GM13976 (cell line): Measurements from ENCODE around the gene MTA2.
"Not testable (repeated sequence)": the region's sequence is repeated elsewhere in the genome, so short reads cannot be mapped to it uniquely, and the experiment has no call there.

ENCODE experiments used
- DNase-seq: peaks from one replicate; pipeline ENCODE4 v3.0.0; 2012; ENCODE audit warnings: low spot score
- in situ Hi-C: fragments of 300-500 bp; cut with MboI; formaldehyde crosslinking; loops from one replicate; pipeline ENCODE4 v1.12.0; 2022; ENCODE audit warnings: low sequenced_read_pairs, mixed read lengths, inconsistent platforms; ENCODE audit not compliant: unreplicated experiment
- TF ChIP-seq, protein P1 (sequence below): IDR thresholded peaks from 2 replicates; pipeline ENCODE4 v1.5.1; 2012; ENCODE audit warnings: borderline replicate concordance, mild to moderate bottlenecking; ENCODE audit not compliant: insufficient read depth; ENCODE audit errors: extremely low read depth, missing control alignments, control extremely low read depth

The MTA2 gene

DNA sequence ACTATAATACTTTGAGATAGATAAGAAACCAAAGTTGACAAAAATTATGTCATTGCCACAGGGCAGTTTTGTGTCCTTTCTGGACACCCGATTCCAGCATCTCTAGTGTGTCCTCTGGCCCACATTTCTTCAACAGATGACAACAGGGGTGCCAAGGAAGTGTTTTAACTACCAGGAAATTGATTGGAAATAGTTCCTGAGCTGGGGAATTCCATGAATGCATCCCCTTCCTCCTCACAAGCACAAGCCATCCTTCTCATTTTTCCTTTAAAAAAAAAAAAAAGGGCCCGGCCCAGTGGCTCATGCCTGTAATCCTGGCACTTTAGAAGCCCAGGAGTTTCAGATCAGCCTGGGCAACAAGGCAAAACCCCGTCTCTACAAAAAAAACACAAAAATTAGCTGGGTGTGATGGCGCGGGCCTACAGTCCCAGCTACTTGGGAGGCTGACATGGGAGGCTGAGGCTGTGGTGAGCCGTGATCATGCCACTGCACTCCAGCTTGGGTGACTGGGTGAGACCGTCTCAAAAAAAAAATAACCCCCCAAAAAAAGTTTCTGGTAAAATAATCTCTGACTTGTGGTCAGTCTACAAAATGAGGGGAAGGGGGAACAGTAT lies 20.9 kb upstream of the MTA2 start:
- no peak for DNase-seq
- TF ChIP-seq, protein P1, sequence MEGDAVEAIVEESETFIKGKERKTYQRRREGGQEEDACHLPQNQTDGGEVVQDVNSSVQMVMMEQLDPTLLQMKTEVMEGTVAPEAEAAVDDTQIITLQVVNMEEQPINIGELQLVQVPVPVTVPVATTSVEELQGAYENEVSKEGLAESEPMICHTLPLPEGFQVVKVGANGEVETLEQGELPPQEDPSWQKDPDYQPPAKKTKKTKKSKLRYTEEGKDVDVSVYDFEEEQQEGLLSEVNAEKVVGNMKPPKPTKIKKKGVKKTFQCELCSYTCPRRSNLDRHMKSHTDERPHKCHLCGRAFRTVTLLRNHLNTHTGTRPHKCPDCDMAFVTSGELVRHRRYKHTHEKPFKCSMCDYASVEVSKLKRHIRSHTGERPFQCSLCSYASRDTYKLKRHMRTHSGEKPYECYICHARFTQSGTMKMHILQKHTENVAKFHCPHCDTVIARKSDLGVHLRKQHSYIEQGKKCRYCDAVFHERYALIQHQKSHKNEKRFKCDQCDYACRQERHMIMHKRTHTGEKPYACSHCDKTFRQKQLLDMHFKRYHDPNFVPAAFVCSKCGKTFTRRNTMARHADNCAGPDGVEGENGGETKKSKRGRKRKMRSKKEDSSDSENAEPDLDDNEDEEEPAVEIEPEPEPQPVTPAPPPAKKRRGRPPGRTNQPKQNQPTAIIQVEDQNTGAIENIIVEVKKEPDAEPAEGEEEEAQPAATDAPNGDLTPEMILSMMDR, result no peak
- in situ Hi-C loops, result no loop called here

DNA sequence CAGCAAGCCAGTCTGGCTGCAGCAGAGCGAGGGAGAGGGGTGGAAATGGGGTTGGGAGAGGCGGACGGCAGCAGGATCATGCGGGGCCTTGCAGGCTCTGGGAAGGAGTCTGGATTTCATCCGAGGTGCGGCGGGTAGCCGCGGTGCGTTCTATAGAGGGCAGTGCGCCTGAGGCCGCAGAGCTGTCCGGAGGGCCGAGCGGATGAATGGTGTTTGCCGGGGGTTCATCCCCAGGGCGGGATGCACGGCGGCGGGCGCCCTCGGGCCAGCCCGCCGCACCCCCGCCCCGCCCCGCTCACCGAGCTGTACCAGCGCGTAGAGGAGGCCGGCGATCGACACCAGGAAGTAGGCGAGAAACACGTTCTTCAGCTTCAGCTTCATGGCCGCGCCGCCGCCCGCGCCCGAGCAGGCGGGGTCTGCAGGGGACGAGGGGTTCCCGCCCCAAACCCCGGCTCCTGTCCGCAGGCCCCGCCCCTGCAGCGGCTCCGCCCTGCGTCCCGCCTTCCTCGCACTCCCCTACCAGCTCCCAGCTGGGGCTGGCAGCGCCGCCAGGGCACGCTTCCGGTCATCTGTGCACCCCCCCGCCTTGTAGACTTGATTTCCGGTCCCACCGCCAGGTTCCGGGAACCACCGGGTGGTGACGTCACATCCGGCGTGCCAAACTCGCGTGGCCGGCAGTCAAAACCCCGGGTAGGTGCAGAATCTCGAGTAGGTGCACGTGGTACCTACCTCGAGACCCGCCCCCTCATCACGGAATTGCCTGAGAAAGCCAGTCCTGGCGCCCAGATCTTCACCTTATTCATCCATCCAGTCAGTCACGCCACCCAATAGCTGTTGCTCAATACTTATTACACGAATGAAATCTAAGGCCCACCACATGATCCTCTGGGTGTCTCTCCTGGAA lies 20.2 kb upstream of the MTA2 start, which contains the start of gene B3GAT3:
Gene B3GAT3 (minus strand): TSS at position 420 of the 904 bp plus-strand sequence. CDS start 39 bp downstream, at position 381.
- in situ Hi-C loops, result no loop called here
- TF ChIP-seq, protein P1, result no peak
- peak; percentile 98 for DNase-seq

DNA sequence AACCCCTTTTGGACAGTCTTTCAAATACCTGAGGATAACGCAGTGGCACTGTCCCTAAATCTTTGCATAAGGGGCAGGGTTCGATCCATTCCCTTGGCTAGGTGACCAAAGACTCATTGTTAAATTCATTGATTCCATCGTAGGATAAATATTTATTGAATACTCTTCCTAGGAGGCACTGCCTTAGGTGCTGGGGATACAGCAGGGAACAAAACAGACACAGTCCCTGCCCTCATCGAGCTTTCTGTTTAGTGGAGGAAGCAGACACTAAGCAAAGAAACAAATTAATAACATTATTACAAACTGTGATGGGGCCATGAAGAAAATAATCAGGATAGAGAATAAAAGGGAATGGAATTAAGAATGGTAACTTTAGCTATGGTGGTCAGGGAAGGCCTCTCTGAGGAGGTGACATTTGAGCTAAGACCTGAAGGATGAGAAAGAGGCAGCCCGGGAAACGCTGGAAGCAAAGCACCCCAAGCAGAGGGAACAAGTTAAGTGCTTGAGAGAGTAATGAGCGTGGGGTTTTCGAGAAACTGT lies 19.4 kb upstream of the MTA2 start:
- TF ChIP-seq, protein P1, result no peak
- DNase-seq, result no peak
- in situ Hi-C loops, result no loop called here

DNA sequence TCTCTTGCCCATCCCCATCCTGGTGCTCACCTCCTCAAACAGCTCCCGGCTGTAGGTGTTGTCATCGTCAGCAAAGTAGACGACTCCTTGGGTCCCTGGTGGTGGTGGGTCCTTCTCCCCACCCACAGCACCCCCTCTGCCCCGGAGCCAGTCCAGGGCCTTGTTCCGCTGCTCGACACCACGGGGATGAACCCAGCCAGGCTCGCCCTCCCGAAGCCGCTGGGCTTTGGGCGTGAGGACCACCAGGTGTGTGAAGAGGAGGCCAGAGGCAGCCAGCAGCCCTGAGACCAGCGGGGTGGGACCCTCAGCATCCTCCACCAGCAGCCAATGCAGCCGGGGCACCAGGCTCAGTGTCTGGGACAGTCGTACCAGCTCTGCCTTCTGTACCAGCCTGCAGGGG lies 15.3 kb upstream of the MTA2 start:
- in situ Hi-C loops, result not testable (repeated sequence)

DNA sequence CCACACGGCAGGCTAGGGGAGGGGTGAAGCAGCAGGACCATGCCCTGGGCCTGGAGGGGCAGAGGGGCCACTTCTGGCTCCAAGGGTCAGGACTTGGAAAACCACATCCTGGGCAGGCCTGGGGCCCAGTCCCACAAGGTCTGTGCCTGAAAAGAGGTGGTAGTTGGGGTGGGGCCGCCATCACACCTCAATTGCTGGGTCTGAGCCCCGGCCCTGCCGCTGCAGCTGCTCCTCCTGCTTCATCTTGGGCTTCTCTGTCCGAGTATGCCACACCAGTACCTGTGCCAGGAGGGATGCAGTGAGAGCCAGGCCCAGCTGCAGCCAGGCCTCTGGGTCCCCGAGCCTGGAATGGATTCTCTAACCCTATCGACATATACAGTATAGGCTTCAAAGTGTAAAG lies 13.9 kb upstream of the MTA2 start:
- in situ Hi-C loops, result no loop called here

More for the DNA sequence above, 15.3 kb upstream of the MTA2 start:
- not testable (repeated sequence) for DNase-seq

DNA sequence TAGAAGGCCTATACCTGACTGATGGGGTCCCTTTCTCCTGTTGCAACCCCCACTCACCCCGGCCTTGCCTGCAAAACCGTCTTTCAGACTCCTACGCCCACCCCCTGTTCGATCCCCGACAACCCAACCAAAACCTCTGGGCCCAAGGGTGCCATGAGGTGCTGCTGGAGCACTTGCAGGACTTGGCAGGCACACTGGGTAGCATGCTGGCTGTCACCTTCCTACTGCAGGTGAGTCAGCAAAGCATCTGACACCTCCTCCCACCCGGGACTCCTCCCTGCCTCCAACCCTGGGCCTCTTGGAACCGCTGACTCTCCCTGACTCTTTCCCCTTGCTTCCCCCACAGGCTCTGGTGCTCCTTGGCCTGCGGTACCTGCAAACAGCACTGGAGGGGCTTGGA lies 12.6 kb upstream of the MTA2 start:
- in situ Hi-C loops, result no loop called here
- DNase-seq, result no peak
- TF ChIP-seq, protein P1, result no peak

More for the DNA sequence above, 13.9 kb upstream of the MTA2 start:
- no peak for DNase-seq
- TF ChIP-seq, protein P1, result no peak
